Activated naive CD8-positive, alpha-beta T cell treated with anti-CD3 and anti-CD28 coated beads, Interleukin-2, amount 50 U/mL, for 24 hours (primary cell): Measurements from ENCODE around the gene GAPDHS.

ENCODE experiments used
- ATAC-seq: fragments of 150-1000 bp; cut with Tn5 transposase; one replicate; pipeline ENCODE4 v1.10.0; 2021
- DNase-seq: peaks from one replicate; pipeline ENCODE4 v3.0.0; 2021
- H3K27ac Mint-ChIP-seq: one replicate; pipeline ENCODE4 v1.8.0; 2021; ENCODE audit warnings: mild to moderate bottlenecking, mixed read lengths
- H3K27me3 Mint-ChIP-seq: one replicate; pipeline ENCODE4 v1.8.0; 2021; ENCODE audit warnings: mixed read lengths
- H3K36me3 Mint-ChIP-seq: one replicate; pipeline ENCODE4 v1.8.0; 2021; ENCODE audit warnings: low read depth, mixed read lengths
- H3K4me1 Mint-ChIP-seq: one replicate; pipeline ENCODE4 v1.8.0; 2021; ENCODE audit warnings: mixed read lengths
- H3K4me3 Mint-ChIP-seq: one replicate; pipeline ENCODE4 v1.8.0; 2021; ENCODE audit warnings: mild to moderate bottlenecking, moderate library complexity, mixed read lengths
- H3K9me3 Mint-ChIP-seq: one replicate; pipeline ENCODE4 v1.8.0; 2021; ENCODE audit warnings: mixed read lengths

Gene GAPDHS

GRCh38 chr19:35533201-35533821, at the start of gene GAPDHS:
TSS of gene GAPDHS (plus strand) at chr19:35533456. CDS start at chr19:35533528, 72 bp downstream.
- Mint-ChIP-seq H3K4me1 (peaks cover 13% of the 10 kb centered on the region), H3K9me3 (no peaks in the 10 kb centered on the region), H3K4me3 (peak within 1 kb of the TSS; percentile 46)

GRCh38 chr19:35484252-35485036, 48.8 kb upstream of the GAPDHS start:
- no peak overlapping the region for H3K4me3 Mint-ChIP-seq
- DNase-seq = no peak
- ATAC-seq = peak; percentile 28
- no peaks in the 10 kb centered on the region for H3K36me3 Mint-ChIP-seq
- H3K4me1 Mint-ChIP-seq = peaks cover 10% of the 10 kb centered on the region
- peaks cover 11% of the 10 kb centered on the region for H3K27me3 Mint-ChIP-seq
- H3K9me3 Mint-ChIP-seq = no peaks in the 10 kb centered on the region
- H3K27ac Mint-ChIP-seq = no peak overlapping the region

More at GRCh38 chr19:35533201-35533821, at the start of gene GAPDHS:
- Mint-ChIP-seq H3K36me3 (no peaks in the 10 kb centered on the region), H3K27me3 (peaks cover 21% of the 10 kb centered on the region), H3K27ac (no peak within 1 kb of the TSS)
- DNase-seq (no peak), ATAC-seq (no peak)

GRCh38 chr19:35486268-35486708, 47.0 kb upstream of the GAPDHS start:
- Mint-ChIP-seq H3K4me3 (no peak overlapping the region), H3K9me3 (no peaks in the 10 kb centered on the region), H3K36me3 (no peaks in the 10 kb centered on the region), H3K27me3 (peaks cover 18% of the 10 kb centered on the region), H3K4me1 (peaks cover 10% of the 10 kb centered on the region), H3K27ac (no peak overlapping the region)
- DNase-seq (no peak), ATAC-seq (no peak)

- peaks cover 10% of the 10 kb centered on the region for H3K4me1 Mint-ChIP-seq
- ATAC-seq = peak; percentile 40
- no peak for DNase-seq
- no peak overlapping the region for H3K4me3 Mint-ChIP-seq
- H3K9me3 Mint-ChIP-seq = no peaks in the 10 kb centered on the region
- H3K36me3 Mint-ChIP-seq = no peaks in the 10 kb centered on the region
- H3K27ac Mint-ChIP-seq = no peak overlapping the region
- peaks cover 22% of the 10 kb centered on the region for H3K27me3 Mint-ChIP-seq
Observed at GRCh38 chr19:35487656-35488182, 45.5 kb upstream of the GAPDHS start.

GRCh38 chr19:35488677-35489076, 44.6 kb upstream of the GAPDHS start:
- peaks cover 25% of the 10 kb centered on the region for H3K27me3 Mint-ChIP-seq
- H3K9me3 Mint-ChIP-seq = no peaks in the 10 kb centered on the region
- H3K4me1 Mint-ChIP-seq = peaks cover 10% of the 10 kb centered on the region
- no peak for DNase-seq
- no peak overlapping the region for H3K27ac Mint-ChIP-seq
- no peak for ATAC-seq
- H3K4me3 Mint-ChIP-seq = no peak overlapping the region
- H3K36me3 Mint-ChIP-seq = no peaks in the 10 kb centered on the region

GRCh38 chr19:35490364-35490763, 42.9 kb upstream of the GAPDHS start, which contains the start of gene KRTDAP:
TSS of gene KRTDAP (minus strand) at chr19:35490464. CDS start at chr19:35490442, 22 bp downstream.
- H3K27me3 Mint-ChIP-seq = peaks cover 25% of the 10 kb centered on the region
- DNase-seq (no peak), ATAC-seq (no peak)
- H3K4me3 Mint-ChIP-seq = no peak within 1 kb of the TSS
- peaks cover 6% of the 10 kb centered on the region for H3K4me1 Mint-ChIP-seq
- H3K27ac Mint-ChIP-seq = no peak within 1 kb of the TSS
- H3K36me3 Mint-ChIP-seq = no peaks in the 10 kb centered on the region
- no peaks in the 10 kb centered on the region for H3K9me3 Mint-ChIP-seq

GRCh38 chr19:35491836-35492360, 41.4 kb upstream of the GAPDHS start:
- H3K27me3 Mint-ChIP-seq = peaks cover 21% of the 10 kb centered on the region
- H3K4me1 Mint-ChIP-seq = peaks cover 8% of the 10 kb centered on the region
- ATAC-seq = no peak
- no peaks in the 10 kb centered on the region for H3K36me3 Mint-ChIP-seq
- H3K27ac Mint-ChIP-seq = no peak overlapping the region
- no peak overlapping the region for H3K4me3 Mint-ChIP-seq
- H3K9me3 Mint-ChIP-seq = no peaks in the 10 kb centered on the region
- DNase-seq = no peak

- Mint-ChIP-seq H3K9me3 (no peaks in the 10 kb centered on the region), H3K4me3 (no peak overlapping the region), H3K27me3 (peaks cover 19% of the 10 kb centered on the region), H3K27ac (no peak overlapping the region), H3K4me1 (peaks cover 8% of the 10 kb centered on the region), H3K36me3 (no peaks in the 10 kb centered on the region)
- ATAC-seq = no peak
- no peak for DNase-seq
Observed at GRCh38 chr19:35493971-35494370, 39.3 kb upstream of the GAPDHS start.

- no peaks in the 10 kb centered on the region for H3K36me3 Mint-ChIP-seq
- H3K4me1 Mint-ChIP-seq = peaks cover 8% of the 10 kb centered on the region
- H3K27me3 Mint-ChIP-seq = peaks cover 9% of the 10 kb centered on the region
- no peak overlapping the region for H3K27ac Mint-ChIP-seq
- no peaks in the 10 kb centered on the region for H3K9me3 Mint-ChIP-seq
- ATAC-seq = peak; percentile 86
- DNase-seq = peak; percentile 78
- no peak overlapping the region for H3K4me3 Mint-ChIP-seq
Observed at GRCh38 chr19:35495107-35496064, 37.9 kb upstream of the GAPDHS start.

- H3K4me3 Mint-ChIP-seq = no peak overlapping the region
- ATAC-seq = no peak
- no peak overlapping the region for H3K27ac Mint-ChIP-seq
Observed at GRCh38 chr19:35497406-35497805, 35.9 kb upstream of the GAPDHS start.

GRCh38 chr19:35498220-35498619, 35.0 kb upstream of the GAPDHS start:
- Mint-ChIP-seq H3K9me3 (no peaks in the 10 kb centered on the region), H3K36me3 (no peaks in the 10 kb centered on the region), H3K4me1 (peaks cover 8% of the 10 kb centered on the region), H3K27ac (no peak overlapping the region), H3K4me3 (no peak overlapping the region), H3K27me3 (peaks cover 10% of the 10 kb centered on the region)
- DNase-seq (no peak), ATAC-seq (no peak)

More at GRCh38 chr19:35497406-35497805, 35.9 kb upstream of the GAPDHS start:
- Mint-ChIP-seq H3K9me3 (no peaks in the 10 kb centered on the region), H3K27me3 (peaks cover 13% of the 10 kb centered on the region), H3K4me1 (peaks cover 8% of the 10 kb centered on the region), H3K36me3 (no peaks in the 10 kb centered on the region)
- no peak for DNase-seq

GRCh38 chr19:35498984-35499527, 34.2 kb upstream of the GAPDHS start:
- H3K36me3 Mint-ChIP-seq = no peaks in the 10 kb centered on the region
- H3K27ac Mint-ChIP-seq = no peak overlapping the region
- H3K27me3 Mint-ChIP-seq = peaks cover 11% of the 10 kb centered on the region
- peaks cover 8% of the 10 kb centered on the region for H3K4me1 Mint-ChIP-seq
- DNase-seq = no peak
- no peak for ATAC-seq
- H3K9me3 Mint-ChIP-seq = no peaks in the 10 kb centered on the region
- H3K4me3 Mint-ChIP-seq = no peak overlapping the region

GRCh38 chr19:35500611-35501010, 32.6 kb upstream of the GAPDHS start:
- no peak for DNase-seq
- Mint-ChIP-seq H3K27me3 (peaks cover 17% of the 10 kb centered on the region), H3K4me1 (no peaks in the 10 kb centered on the region), H3K9me3 (no peaks in the 10 kb centered on the region), H3K27ac (no peak overlapping the region), H3K36me3 (no peaks in the 10 kb centered on the region), H3K4me3 (no peak overlapping the region)
- no peak for ATAC-seq

- H3K27ac Mint-ChIP-seq = no peak overlapping the region
Observed at GRCh38 chr19:35501684-35502083, 31.6 kb upstream of the GAPDHS start.

More at GRCh38 chr19:35501684-35502083, 31.6 kb upstream of the GAPDHS start:
- H3K27me3 Mint-ChIP-seq = peaks cover 20% of the 10 kb centered on the region
- no peak overlapping the region for H3K4me3 Mint-ChIP-seq
- no peaks in the 10 kb centered on the region for H3K9me3 Mint-ChIP-seq
- H3K4me1 Mint-ChIP-seq = no peaks in the 10 kb centered on the region
- DNase-seq = no peak
- H3K36me3 Mint-ChIP-seq = no peaks in the 10 kb centered on the region
- ATAC-seq = no peak
